Adrenal gland (tissue), 12 donors: ENCODE measurements around the gene INO80. TPM values are rescaled to one million over a fixed set of nuclear protein-coding genes. Genes with fewer than 3 reads are reported as not detected.
"Not testable (repeated sequence)": the region's sequence is repeated elsewhere in the genome, so short reads cannot be mapped to it uniquely, and the experiment has no call there.

Experiments
- DNase-seq, 7 donors: peaks; one replicate each; pipeline ENCODE4 v3.0.0-alpha.2; 2019 to 2020
- H3K27ac ChIP-seq, 5 donors: fragments of 200-600 bp; sonication (generic) in 4 of 5; 1 replicate in 3 of 5; 2 replicates in 2 of 5; pipeline versions ENCODE4 v1.5.1 to v1.8.0; 2016 to 2020; ENCODE audit warnings: mild to moderate bottlenecking in 1 of 5
- H3K27me3 ChIP-seq: fragments of 200-600 bp; 2 replicates; pipeline ENCODE4 v1.8.0; 2021
- H3K36me3 ChIP-seq, 2 donors: fragments of 200-600 bp; replicated peaks in 1 of 2; 1 replicate in 1 of 2; 2 replicates in 1 of 2; pipeline versions ENCODE4 v1.5.1 to v1.8.0; 2018 to 2022
- H3K4me1 ChIP-seq, 2 donors: fragments of 200-600 bp; replicated peaks in 1 of 2; 1 replicate in 1 of 2; 2 replicates in 1 of 2; pipeline versions ENCODE4 v1.5.1 to v1.8.0; 2018 to 2021
- H3K4me3 ChIP-seq, 4 donors: fragments of 200-600 bp; sonication (generic) in 3 of 4; one replicate each; pipeline ENCODE4 v1.5.1; 2016 to 2018
- H3K9me3 ChIP-seq, 3 donors: fragments of 200-600 bp; sonication (generic) in 1 of 3; replicated peaks in 1 of 3; 1 replicate in 2 of 3; 2 replicates in 1 of 3; pipeline versions ENCODE4 v1.5.1 to v1.8.0; 2016 to 2021
- POLR2A ChIP-seq, 2 donors: fragments of 450-650 bp; IDR thresholded peaks; one replicate each; pipeline ENCODE4 v1.6.1; 2017; ENCODE audit warnings: antibody characterized with exemption in 2 of 2, mild to moderate bottlenecking in 2 of 2, moderate library complexity in 1 of 2
- WGBS, 4 donors: extraction: QIAGEN DNeasy Blood & Tissue Kit in 2 of 4; methylation state at CpG; one replicate each; pipeline versions ENCODE4 v1.1.5 to v1.1.7; 2013 to 2017; 5-methylcytosine and 5-hydroxymethylcytosine counted together
- intact Hi-C, 2 donors: fragments of 100-400 bp; cut with DNase I; formaldehyde crosslinking; loops; one replicate each; pipeline versions ENCODE4 v1.14.1 to v1.15.0; 2022 to 2023
- polyA plus RNA-seq, 3 donors: library from polyadenylated mRNA; stranded (reverse); fragments of 200-250 nt in 2 of 3; fragments of 350-450 nt in 1 of 3; fragmentation: Illumina TruSeq in 1 of 3; extraction: RNeasy Lipid Tissue Mini Kit (QIAGEN cat#74804) in 1 of 3; gene quantifications; one replicate each; pipeline ENCODE4 v1.2.3, GENCODE V29; 2013 to 2014
- total RNA-seq, 9 donors: library from RNA; depleted of rRNA in 4 of 9; stranded (reverse); fragments of >200 nt in 4 of 9; fragments of 120-200 nt in 1 of 9; fragmentation: NEBNext Ultra II Directional in 1 of 9; extraction: Animal tissue kit (Norgen Biotek cat#: 25700) in 1 of 9; gene quantifications; one replicate each; pipeline versions ENCODE4 v1.1.0 to v1.2.4, GENCODE V29; 2013 to 2023
- TF ChIP-seq, protein P1 (sequence below), 6 experiments: fragments of 450-650 bp in 4 of 6; fragments of 200-600 bp in 2 of 6; sonication (generic) in 1 of 6; IDR thresholded peaks; 1 replicate in 5 of 6; 2 replicates in 1 of 6; pipeline versions ENCODE4 v1.5.1 to v1.8.0; 2016 to 2021; ENCODE audit warnings: antibody characterized with exemption in 6 of 6, mild to moderate bottlenecking in 2 of 6, moderate library complexity in 1 of 6
- donor health status: healthy with polysubstance abuse.
- donor health status: Bipolar disorder and iron deficiency.
- donor health status: DM: yes; HTN: yes; CAD: no.
- donor health status: DM: no; HTN: no; CAD: no.
- donor health status: DM: no; HTN: no; CAD: no.
- donor health status: DM: yes; HTN: yes; CAD: no.

INO80 gene
- total and polyA plus RNA-seq, 12 donors = 5.4 to 25.0 (median 17.7) TPM

DNA sequence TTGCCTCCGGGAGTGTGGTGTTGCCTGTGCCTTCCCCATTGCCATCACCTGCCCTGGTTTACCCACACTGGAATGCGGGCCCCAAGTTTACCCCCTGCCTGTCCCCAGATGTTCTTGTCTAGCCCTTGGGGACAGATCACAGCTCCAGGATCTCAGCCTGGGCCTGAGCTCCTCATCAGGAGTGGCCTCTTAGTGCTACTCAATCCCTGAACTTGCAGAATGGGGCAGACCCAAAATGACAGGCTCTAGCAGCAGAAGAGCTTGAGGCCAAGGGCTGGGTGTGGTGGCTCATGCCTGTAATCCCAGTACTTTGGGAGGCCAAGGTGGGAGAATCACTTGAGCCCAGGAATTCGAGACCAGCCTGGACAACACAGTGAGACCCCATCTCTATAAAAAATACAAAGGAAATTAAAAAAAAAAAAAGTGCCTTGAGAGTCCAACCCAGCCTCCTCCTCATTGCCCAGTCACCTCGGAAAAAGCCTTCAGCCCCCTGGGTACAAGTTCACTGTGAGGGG lies 159.0 kb downstream of the INO80 start:
- H3K4me1 ChIP-seq = peaks cover 6 to 14% of the 10 kb centered on the region in 2 donors

GRCh38 chr15:40956541-40956982 lies 159.5 kb downstream of the INO80 start:
- Histone ChIP-seq H3K27me3 (no peaks in the 10 kb centered on the region), H3K36me3 (no peaks in the 10 kb centered on the region), H3K4me1 (peaks cover 6 to 14% of the 10 kb centered on the region in 2 donors), H3K4me3 (no peak overlapping the region), H3K27ac (no peak overlapping the region), H3K9me3 (no peaks in the 10 kb centered on the region)
- WGBS, 4 donors = 90 to 100% (median 97%) methylated on average over 3 of the region's 3 CpGs
- no peak for TF ChIP-seq POLR2A (IDR thresholded peaks at IDR 0.05)
- TF ChIP-seq, protein P1, sequence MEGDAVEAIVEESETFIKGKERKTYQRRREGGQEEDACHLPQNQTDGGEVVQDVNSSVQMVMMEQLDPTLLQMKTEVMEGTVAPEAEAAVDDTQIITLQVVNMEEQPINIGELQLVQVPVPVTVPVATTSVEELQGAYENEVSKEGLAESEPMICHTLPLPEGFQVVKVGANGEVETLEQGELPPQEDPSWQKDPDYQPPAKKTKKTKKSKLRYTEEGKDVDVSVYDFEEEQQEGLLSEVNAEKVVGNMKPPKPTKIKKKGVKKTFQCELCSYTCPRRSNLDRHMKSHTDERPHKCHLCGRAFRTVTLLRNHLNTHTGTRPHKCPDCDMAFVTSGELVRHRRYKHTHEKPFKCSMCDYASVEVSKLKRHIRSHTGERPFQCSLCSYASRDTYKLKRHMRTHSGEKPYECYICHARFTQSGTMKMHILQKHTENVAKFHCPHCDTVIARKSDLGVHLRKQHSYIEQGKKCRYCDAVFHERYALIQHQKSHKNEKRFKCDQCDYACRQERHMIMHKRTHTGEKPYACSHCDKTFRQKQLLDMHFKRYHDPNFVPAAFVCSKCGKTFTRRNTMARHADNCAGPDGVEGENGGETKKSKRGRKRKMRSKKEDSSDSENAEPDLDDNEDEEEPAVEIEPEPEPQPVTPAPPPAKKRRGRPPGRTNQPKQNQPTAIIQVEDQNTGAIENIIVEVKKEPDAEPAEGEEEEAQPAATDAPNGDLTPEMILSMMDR (IDR thresholded peaks at IDR 0.05) = no peak
- intact Hi-C loops = no loop called here
- peak in 1 of 7 donors; percentile 37 for DNase-seq

More for the DNA sequence above, 159.0 kb downstream of the INO80 start:
- DNase-seq = no peak
- Histone ChIP-seq H3K27ac (no peak overlapping the region), H3K9me3 (no peaks in the 10 kb centered on the region), H3K36me3 (no peaks in the 10 kb centered on the region), H3K4me3 (no peak overlapping the region), H3K27me3 (no peaks in the 10 kb centered on the region)
- intact Hi-C loops = no loop called here
- WGBS, 4 donors = 82 to 94% (median 92%) methylated on average over 4 of the region's 4 CpGs
- no peak for TF ChIP-seq POLR2A (IDR thresholded peaks at IDR 0.05)
- TF ChIP-seq, protein P1 (IDR thresholded peaks at IDR 0.05) = no peak

- Histone ChIP-seq H3K36me3 (no peaks in the 10 kb centered on the region), H3K9me3 (no peaks in the 10 kb centered on the region), H3K27me3 (no peaks in the 10 kb centered on the region), H3K4me1 (peaks cover 6 to 14% of the 10 kb centered on the region in 2 donors), H3K27ac (no peak overlapping the region), H3K4me3 (no peak overlapping the region)
- DNase-seq = peak in 1 of 7 donors; percentile 25
- intact Hi-C loops = no loop called here
- TF ChIP-seq, protein P1 (IDR thresholded peaks at IDR 0.05) = no peak
- TF ChIP-seq POLR2A (IDR thresholded peaks at IDR 0.05) = no peak
- 79 to 100% (median 92%) methylated on average over 1 to 3 of the region's 3 CpGs for WGBS, 4 donors
These were observed 160.0 kb downstream of the INO80 start for GRCh38 chr15:40955930-40956540.

DNA sequence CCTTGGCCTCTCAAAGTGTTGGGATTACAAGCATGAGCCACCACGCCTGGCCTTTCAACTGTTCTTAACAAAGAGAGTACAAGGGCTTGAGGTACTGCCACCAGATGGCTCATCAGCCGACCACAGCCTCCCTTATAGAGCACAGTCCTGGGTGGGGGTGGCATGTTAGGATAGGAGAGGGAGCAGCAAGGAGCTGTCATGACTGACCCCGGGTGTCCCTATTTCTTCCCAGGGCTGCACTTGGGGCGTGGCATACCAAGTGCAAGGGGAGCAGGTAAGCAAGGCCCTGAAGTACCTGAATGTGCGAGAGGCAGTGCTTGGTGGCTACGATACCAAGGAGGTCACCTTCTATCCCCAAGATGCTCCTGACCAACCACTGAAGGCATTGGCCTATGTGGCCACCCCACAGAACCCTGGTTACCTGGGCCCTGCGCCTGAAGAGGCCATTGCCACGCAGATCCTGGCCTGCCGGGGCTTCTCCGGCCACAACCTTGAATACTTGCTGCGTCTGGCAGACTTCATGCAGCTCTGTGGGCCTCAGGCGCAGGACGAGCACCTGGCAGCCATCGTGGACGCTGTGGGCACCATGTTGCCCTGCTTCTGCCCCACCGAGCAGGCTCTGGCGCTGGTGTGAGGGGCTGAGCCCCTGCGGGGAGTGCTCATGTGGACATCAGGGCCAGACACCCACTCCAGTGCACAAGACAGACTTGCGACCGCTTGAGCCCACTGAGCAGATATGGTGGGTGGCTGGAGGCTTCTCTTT lies 160.8 kb downstream of the INO80 start:
- no peaks in the 10 kb centered on the region for H3K27me3 ChIP-seq
- TF ChIP-seq, protein P1 (IDR thresholded peaks at IDR 0.05) = no peak
- TF ChIP-seq POLR2A (IDR thresholded peaks at IDR 0.05) = no peak
- WGBS, 4 donors = 72 to 92% (median 88%) methylated on average over 4 to 20 of the region's 20 CpGs
- no peak overlapping the region for H3K4me3 ChIP-seq
- no peaks in the 10 kb centered on the region for H3K9me3 ChIP-seq
- no peaks in the 10 kb centered on the region for H3K36me3 ChIP-seq
- H3K4me1 ChIP-seq = peaks cover 6 to 14% of the 10 kb centered on the region in 2 donors
- no peak for DNase-seq
- no peak overlapping the region for H3K27ac ChIP-seq
- intact Hi-C loops = no loop called here

DNA sequence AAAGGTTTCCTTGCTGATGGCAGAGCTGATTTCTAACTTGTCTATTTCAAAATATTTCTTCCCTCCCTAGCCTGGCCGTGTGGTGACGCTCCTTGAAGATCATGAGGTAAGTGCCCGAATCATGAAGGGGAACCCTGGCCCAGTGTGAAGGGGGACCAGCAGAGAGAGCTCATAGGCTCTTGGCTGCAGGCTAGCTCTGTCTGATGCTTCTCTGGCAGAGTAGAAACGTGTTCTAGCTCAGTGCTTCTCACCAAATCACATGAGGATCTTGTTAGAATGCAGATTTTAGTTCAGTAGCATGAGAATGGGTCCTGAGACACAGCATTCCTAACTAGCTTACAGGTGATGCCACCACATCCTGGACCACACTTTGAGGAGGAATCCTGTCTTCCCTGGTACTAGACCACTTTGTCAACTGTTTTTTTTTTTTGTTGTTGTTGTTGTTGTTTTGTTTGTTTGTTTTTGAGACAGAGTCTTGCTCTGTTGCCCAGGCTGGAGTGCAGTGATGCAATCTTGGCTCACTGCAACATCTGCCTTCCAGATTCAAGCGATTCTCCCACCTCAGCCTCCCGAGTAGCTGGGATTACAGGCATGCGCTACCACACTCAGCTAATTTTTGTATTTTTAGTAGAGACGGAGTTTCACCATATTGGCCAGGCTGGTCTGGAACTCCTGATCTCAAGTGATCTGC lies 161.8 kb downstream of the INO80 start:
- H3K27me3 ChIP-seq, DNase-seq, H3K27ac ChIP-seq, H3K4me3 ChIP-seq, H3K9me3 ChIP-seq, H3K36me3 ChIP-seq, intact Hi-C loops: not testable (repeated sequence)
- WGBS, 4 donors = 62 to 72% (median 69%) methylated on average over 8 of the region's 8 CpGs
- peaks cover 6 to 14% of the 10 kb centered on the region in 2 donors for H3K4me1 ChIP-seq
